Panc1 (cell line): ENCODE data around the gene RGS3. TPM values are rescaled to one million over a fixed set of nuclear protein-coding genes. Genes with fewer than 3 reads are reported as not detected.

ENCODE experiments used
- ATAC-seq: fragments of 200-7000 bp; cut with Tn5 transposase; 2 replicates; pipeline ENCODE4 v1.9.1; 2020; ENCODE audit warnings: mild to moderate bottlenecking, moderate library complexity
- BruUV-seq: library from RNA; stranded (reverse); fragments of 400-500 nt; replicated peaks from 2 replicates; lab custom pipeline; 2021; lab: Mats Ljungman, UMichigan
- CTCF ChIA-PET: fragments of 300-600 bp; sonication (Branson Sonifier 250); formaldehyde crosslinking; loops from one replicate; lab custom pipeline; 2022; ENCODE audit warnings: antibody characterized with exemption; lab: Charles Lee
- POLR2A ChIA-PET: fragments of 300-600 bp; sonication (Branson Sonifier 250); formaldehyde crosslinking; loops from one replicate; lab custom pipeline; 2022; ENCODE audit warnings: antibody characterized with exemption; lab: Charles Lee
- DNase-seq: peaks from one replicate; pipeline ENCODE4 v3.0.0-alpha.2; 2010; ENCODE audit warnings: low read depth, low spot score
- H3K27ac ChIP-seq: 2 replicates; pipeline ENCODE4 v1.5.1; 2011; ENCODE audit warnings: mild to moderate bottlenecking, low read length, inconsistent platforms
- H3K27me3 ChIP-seq: fragments of 200-500 bp; sonication (Bioruptor generic); 2 replicates; pipeline ENCODE4 v1.6.0; 2014; ENCODE audit warnings: low read length, inconsistent platforms; ENCODE audit not compliant: control insufficient read depth, insufficient read depth
- H3K36me3 ChIP-seq: fragments of 200-500 bp; sonication (Bioruptor generic); 2 replicates; pipeline ENCODE4 v1.5.1; 2014; ENCODE audit warnings: inconsistent platforms, mild to moderate bottlenecking, low read length, moderate library complexity; ENCODE audit not compliant: control insufficient read depth, insufficient read depth
- H3K4me1 ChIP-seq: 2 replicates; pipeline ENCODE4 v1.5.1; 2011; ENCODE audit warnings: inconsistent platforms, mild to moderate bottlenecking, low read length, moderate library complexity; ENCODE audit not compliant: control insufficient read depth, insufficient read depth
- H3K4me3 ChIP-seq, 2 experiments: 2 replicates each; pipeline ENCODE4 v1.5.1; 2011 to 2012; ENCODE audit warnings: low read depth in 2 of 2, low read length in 2 of 2, mild to moderate bottlenecking in 2 of 2, inconsistent platforms in 1 of 2, moderate library complexity in 1 of 2
- H3K9me3 ChIP-seq: fragments of 200-500 bp; sonication (Bioruptor generic); 2 replicates; pipeline ENCODE4 v1.5.1; 2014; ENCODE audit warnings: low read depth, mild to moderate bottlenecking, inconsistent platforms, low read length, moderate library complexity; ENCODE audit not compliant: control insufficient read depth, insufficient read depth
- POLR2AphosphoS5 ChIP-seq: IDR thresholded peaks from 2 replicates; pipeline ENCODE4 v1.6.1; 2012; ENCODE audit warnings: mild to moderate bottlenecking, low read depth, low read length, moderate library complexity
- SIN3A ChIP-seq: IDR thresholded peaks from 2 replicates; pipeline ENCODE4 v1.6.1; 2012; ENCODE audit warnings: low read depth, mild to moderate bottlenecking, low read length, moderate library complexity, borderline replicate concordance; ENCODE audit not compliant: insufficient read depth
- TCF7L2 ChIP-seq: IDR thresholded peaks from 2 replicates; pipeline ENCODE4 v1.6.1; 2011; ENCODE audit warnings: mild to moderate bottlenecking, low read depth, low read length, inconsistent platforms
- in situ Hi-C: cut with HindIII; loops from 2 replicates; pipeline ENCODE4 v1.10.0; 2016; ENCODE audit warnings: low sequenced_read_pairs, low pct_unique_long_range_greater_than_20kb
- intact Hi-C: fragments of 100-400 bp; cut with micrococcal nuclease; formaldehyde crosslinking; loops from one replicate; pipeline ENCODE4 v1.10.0; 2022; ENCODE audit not compliant: unreplicated experiment
- total RNA-seq: library from RNA; stranded (reverse); gene quantifications from one replicate; pipeline ENCODE4 v1.2.1, GENCODE V29; 2021; ENCODE audit not compliant: unreplicated experiment
- TF ChIP-seq, protein P1 (sequence below): fragments of 450-650 bp; IDR thresholded peaks from 2 replicates; pipeline ENCODE4 v1.5.1; 2017; ENCODE audit warnings: mild to moderate bottlenecking
- TF ChIP-seq, protein P2 (sequence below), 2 experiments: IDR thresholded peaks; 2 replicates each; pipeline ENCODE4 v1.6.1; 2011 to 2012; ENCODE audit warnings: low read depth in 2 of 2, control low read depth in 1 of 2, low read length in 1 of 2, mild to moderate bottlenecking in 1 of 2, moderate library complexity in 1 of 2; ENCODE audit not compliant: insufficient read depth in 1 of 2

The RGS3 gene
- total RNA-seq, 1 experiment from 2014 or later: 15.1 TPM

DNA sequence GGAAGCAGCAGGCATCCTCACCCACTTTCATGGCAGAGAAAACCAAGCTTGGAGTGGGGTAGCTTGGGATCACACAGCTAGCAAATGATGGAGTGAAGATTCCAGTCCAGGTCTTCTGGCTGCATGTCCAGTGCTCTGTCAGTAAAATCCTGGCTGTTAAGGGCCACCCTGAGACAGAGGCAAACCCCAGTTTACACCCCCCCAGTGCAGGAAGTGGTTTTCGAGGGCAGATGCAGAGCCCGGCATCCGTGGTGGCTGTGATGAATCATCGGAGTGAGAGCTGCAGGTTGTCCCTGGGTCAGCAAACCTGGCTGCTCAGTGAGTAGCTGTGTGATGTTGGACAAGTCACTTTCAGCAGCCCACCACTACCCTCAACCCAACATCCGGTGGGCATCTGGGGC, 115.4 kb downstream of the RGS3 start:
- Histone ChIP-seq H3K36me3 (no peaks in the 10 kb centered on the region), H3K27ac (no peak overlapping the region), H3K4me1 (peaks cover 16% of the 10 kb centered on the region), H3K27me3 (no peaks in the 10 kb centered on the region), H3K4me3 (no peak overlapping the region), H3K9me3 (no peaks in the 10 kb centered on the region)
- DNase-seq (peak; percentile 38), ATAC-seq (peak; percentile 71)
- TF ChIP-seq POLR2AphosphoS5 (no peak), SIN3A (no peak)
- TF ChIP-seq, protein P1, sequence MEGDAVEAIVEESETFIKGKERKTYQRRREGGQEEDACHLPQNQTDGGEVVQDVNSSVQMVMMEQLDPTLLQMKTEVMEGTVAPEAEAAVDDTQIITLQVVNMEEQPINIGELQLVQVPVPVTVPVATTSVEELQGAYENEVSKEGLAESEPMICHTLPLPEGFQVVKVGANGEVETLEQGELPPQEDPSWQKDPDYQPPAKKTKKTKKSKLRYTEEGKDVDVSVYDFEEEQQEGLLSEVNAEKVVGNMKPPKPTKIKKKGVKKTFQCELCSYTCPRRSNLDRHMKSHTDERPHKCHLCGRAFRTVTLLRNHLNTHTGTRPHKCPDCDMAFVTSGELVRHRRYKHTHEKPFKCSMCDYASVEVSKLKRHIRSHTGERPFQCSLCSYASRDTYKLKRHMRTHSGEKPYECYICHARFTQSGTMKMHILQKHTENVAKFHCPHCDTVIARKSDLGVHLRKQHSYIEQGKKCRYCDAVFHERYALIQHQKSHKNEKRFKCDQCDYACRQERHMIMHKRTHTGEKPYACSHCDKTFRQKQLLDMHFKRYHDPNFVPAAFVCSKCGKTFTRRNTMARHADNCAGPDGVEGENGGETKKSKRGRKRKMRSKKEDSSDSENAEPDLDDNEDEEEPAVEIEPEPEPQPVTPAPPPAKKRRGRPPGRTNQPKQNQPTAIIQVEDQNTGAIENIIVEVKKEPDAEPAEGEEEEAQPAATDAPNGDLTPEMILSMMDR: no peak
- ChIA-PET POLR2A (interaction anchor here (0.6 kb wide), 1 partner anchor 11 kb away, joined by 3 read pairs; no protein-coding TSS in a partner anchor), CTCF (interaction anchor here (1.0 to 1.3 kb wide), 2 partner anchors 13 to 127 kb away, joined by 3 to 6 read pairs; no protein-coding TSS in a partner anchor)
- in situ Hi-C loops (no loop called here), intact Hi-C loops (no loop called here)
- no TSS peak for BruUV-seq

DNA sequence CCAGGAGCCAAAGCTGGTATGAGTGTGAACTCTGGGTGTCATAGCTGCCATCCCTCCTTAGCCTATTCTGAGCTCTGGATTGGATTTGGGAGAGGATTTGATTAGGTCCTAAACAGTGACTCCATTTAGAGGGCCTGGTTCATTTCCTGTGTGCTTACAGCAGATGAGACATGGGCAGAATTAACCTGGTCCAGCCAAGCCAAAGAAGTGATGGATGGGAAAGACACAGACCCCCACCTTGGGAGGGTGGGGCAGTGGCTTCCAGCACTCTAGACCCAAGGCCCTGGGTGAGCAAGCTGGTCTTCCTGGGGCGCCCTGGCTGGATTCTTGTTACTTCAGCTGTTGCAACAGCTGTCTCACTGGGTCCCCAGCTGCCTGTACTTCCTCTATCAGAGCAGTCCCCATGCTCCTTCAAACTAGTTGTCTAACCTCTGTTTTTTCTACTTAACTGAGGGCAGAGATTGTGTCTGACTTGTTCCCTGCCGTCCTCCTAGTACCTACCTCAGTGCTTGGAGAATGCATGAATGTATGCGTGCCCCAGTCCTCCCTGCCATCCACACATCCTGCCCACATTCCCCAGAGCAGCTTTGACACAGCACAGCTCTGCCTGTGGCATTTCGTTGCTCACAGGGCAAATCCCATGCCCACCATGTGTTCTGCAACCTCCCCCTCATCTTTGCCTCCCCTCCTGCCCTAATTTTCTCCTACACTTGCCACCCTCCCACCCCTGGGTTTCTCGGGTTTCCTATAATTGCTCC, 115.9 kb downstream of the RGS3 start:
- in situ Hi-C loops: no loop called here

More for the DNA sequence above, 115.9 kb downstream of the RGS3 start:
- peak; percentile 27 for ATAC-seq
- TF ChIP-seq, protein P2, sequence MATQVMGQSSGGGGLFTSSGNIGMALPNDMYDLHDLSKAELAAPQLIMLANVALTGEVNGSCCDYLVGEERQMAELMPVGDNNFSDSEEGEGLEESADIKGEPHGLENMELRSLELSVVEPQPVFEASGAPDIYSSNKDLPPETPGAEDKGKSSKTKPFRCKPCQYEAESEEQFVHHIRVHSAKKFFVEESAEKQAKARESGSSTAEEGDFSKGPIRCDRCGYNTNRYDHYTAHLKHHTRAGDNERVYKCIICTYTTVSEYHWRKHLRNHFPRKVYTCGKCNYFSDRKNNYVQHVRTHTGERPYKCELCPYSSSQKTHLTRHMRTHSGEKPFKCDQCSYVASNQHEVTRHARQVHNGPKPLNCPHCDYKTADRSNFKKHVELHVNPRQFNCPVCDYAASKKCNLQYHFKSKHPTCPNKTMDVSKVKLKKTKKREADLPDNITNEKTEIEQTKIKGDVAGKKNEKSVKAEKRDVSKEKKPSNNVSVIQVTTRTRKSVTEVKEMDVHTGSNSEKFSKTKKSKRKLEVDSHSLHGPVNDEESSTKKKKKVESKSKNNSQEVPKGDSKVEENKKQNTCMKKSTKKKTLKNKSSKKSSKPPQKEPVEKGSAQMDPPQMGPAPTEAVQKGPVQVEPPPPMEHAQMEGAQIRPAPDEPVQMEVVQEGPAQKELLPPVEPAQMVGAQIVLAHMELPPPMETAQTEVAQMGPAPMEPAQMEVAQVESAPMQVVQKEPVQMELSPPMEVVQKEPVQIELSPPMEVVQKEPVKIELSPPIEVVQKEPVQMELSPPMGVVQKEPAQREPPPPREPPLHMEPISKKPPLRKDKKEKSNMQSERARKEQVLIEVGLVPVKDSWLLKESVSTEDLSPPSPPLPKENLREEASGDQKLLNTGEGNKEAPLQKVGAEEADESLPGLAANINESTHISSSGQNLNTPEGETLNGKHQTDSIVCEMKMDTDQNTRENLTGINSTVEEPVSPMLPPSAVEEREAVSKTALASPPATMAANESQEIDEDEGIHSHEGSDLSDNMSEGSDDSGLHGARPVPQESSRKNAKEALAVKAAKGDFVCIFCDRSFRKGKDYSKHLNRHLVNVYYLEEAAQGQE (IDR thresholded peaks at IDR 0.05; ENCODE audit: insufficient read depth in 1 of 2, low read depth in 2 of 2, low read length in 1 of 2): no peak
- TF ChIP-seq, protein P1: no peak
- TF ChIP-seq SIN3A (no peak), POLR2AphosphoS5 (no peak), TCF7L2 (no peak)
- H3K27me3 ChIP-seq: no peaks in the 10 kb centered on the region
- H3K36me3 ChIP-seq: no peaks in the 10 kb centered on the region
- intact Hi-C loops: no loop called here
- H3K4me3 ChIP-seq: no peak overlapping the region
- H3K4me1 ChIP-seq: peaks cover 16% of the 10 kb centered on the region
- ChIA-PET POLR2A (interaction anchor here (0.6 kb wide), 1 partner anchor 11 kb away, joined by 3 read pairs; no protein-coding TSS in a partner anchor), CTCF (interaction anchor here (1.0 to 1.3 kb wide), 2 partner anchors 12 to 128 kb away, joined by 3 to 6 read pairs; no protein-coding TSS in a partner anchor)
- no TSS peak for BruUV-seq
- no peak for DNase-seq
- H3K9me3 ChIP-seq: no peaks in the 10 kb centered on the region
- no peak overlapping the region for H3K27ac ChIP-seq
